Activated CD4-positive, alpha-beta T cell treated with anti-CD3 and anti-CD28 coated beads for 4 hours (primary cell): Measurements from ENCODE around the gene RAP1GAP.
"Not testable (repeated sequence)": the region's sequence is repeated elsewhere in the genome, so short reads cannot be mapped to it uniquely, and the experiment has no call there.

Source experiments
- DNase-seq, 2 donors: peaks; one replicate each; pipeline ENCODE4 v3.0.0-alpha.2; 2020

RAP1GAP gene

DNA sequence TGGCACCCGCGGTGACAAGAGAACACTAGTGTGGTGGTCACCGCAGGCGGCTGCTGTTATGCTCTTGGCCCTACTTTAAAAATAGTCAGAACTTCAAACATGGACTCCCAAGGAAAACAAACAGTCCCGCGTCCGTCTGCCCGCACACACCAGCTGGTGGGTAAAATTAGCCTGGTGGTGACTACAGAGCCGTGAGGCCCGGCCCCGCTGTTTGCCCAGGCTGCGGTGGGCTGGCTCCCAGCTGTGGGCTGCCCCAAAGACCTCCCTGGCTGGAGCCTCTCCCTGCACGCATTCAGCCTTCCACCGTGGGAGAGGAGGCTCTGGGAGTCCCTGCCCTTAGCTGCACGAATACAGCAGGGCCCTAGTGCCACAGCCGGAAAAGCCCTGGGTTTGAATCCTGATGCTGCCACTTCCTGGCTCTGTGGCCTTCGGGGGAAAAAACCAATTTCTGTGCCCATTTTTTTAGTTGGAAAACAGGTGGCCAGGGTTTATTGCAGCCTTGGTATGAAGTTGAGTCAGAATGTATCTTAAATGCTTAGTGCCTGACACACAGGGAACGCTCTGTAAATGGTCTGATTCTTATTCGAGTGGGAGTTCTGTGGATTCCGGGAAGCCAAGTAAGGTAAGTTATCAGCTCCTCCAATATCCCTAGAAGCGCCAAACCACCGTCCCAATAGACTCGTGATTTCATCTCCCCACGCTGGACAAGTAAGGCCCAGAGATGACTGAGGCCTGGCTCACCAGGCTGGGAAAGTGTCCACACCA is 101.7 kb downstream of the RAP1GAP start:
- no peak for DNase-seq

DNA sequence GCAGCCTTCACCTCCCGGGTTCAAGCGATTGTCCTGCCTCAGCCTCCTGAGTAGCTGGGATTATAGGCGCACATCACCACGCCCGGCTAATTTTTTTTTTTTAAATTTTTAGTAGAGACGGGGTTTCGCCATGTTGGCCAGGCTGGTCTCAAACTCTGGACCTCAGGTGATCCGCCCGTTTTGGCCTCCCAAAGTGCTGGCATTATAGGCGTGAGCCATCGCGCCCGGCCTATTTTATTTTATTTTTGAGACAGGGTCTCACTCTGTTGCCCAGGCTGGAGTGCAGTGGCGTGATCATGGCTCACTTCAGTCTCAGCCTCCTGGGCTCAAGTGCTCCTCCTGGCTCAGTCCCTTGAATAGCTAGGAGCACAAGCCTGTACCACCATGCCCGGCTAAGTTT is 102.8 kb downstream of the RAP1GAP start:
- DNase-seq = not testable (repeated sequence)

DNA sequence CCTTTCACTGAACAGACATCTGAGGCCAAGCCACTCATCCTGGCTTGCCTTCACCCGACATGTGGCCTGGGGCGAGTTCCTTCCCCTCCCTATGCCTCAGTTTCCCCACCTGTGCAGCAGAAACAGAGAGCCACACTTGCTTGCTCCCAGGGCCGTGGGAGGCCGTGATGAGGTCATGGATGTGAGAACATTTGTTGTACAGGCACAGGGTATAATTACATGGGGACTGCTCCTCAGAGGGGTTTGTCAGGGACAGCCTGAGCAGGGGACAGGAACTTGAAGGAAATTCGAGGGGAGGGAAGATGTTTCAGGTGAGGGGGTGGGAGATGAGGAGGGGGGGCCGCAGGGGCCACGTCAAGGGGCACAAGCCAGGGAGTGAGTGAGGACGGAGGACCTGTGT is 103.9 kb downstream of the RAP1GAP start:
- no peak for DNase-seq

DNA sequence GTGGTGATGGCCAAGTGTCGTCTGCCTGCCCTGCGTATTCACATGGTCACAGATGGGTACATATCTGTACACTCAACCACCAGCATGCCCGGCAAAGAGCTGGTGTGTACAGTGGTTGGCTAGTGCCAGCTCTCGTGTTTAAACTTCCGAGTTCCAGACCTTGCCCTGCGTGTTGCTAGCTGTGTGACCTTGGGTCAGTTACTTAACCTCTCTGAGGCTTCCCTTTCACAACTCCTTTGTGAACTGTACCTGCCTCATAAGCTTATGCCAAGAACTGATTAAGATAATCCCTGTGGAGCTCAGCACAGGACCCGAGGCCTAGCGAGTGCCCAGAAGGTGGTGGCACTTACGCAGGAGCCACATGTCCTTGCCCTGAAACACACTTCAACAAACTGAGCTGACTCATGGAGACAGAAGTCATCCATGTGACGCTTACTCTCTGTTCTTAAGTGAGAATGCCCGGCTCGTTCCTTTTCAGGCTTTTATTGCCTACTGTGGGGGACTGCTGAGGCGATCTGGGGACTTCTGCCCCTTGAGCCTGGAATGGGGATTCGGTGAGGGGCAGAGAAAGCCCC is 104.5 kb downstream of the RAP1GAP start:
- no peak for DNase-seq

DNA sequence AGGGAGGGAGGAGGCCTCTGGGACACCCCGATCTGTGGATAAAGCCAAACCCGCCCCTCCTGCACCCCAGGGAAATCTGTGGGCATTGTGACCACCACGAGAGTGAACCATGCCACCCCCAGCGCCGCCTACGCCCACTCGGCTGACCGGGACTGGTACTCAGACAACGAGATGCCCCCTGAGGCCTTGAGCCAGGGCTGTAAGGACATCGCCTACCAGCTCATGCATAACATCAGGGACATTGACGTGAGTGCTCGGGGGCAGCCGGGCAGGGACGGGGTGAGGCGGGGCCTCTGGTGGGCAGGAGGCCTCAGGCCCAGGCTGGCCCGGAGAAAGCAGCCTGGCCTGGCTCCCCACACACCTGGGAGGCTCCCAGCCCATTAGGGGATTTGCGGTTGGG is 105.2 kb downstream of the RAP1GAP start:
- no peak for DNase-seq

DNA sequence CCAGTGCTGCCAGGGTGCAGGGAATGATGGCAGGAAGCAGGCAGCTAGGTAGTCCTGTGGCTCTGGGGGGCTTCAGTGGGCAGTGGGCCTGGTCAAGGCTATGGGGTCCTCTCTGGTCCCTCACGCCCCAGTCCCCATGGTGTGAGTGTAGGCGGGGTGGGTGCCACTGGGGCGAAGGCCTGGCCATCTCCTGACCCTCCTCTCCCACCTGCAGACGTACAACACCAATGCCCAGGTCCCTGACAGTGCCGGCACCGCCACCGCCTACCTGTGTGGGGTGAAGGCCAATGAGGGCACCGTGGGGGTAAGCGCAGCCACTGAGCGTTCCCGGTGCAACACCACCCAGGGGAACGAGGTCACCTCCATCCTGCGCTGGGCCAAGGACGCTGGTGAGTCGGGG is 106.3 kb downstream of the RAP1GAP start:
- no peak for DNase-seq

DNA sequence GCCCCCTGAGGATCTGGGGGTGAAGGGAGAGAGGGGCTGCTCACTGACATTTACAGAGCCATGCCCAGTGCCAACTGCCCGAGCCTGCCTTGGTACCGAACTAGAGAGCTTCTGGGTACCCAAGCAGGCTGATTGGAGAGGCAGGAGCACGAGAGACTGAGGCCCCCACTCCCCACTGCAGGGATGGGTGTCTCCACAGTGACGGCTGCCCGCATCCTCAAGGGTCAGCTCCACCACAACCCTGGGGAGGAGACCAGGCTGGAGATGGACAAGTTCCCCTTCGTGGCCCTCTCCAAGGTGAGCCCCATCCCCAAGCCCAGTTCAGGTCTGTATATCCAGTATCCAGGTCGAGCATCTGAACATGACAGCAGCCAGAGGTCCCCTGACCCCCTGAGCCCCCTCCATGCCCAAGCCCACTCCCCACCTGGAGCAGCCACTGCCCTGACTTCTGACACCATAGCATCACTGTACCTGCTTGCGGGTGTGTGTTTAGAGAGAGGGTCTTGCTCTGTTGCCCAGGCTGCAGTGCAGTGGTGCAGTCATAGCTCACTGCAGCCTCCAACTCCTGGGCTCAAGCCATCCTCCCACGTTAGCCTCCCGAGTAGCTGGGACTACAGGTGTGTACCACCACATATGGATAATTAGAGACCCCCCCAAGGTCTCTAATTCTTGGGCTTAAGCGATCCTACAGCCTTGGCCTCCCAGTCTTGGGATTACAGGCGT is 108.1 kb downstream of the RAP1GAP start:
- DNase-seq = no peak

DNA sequence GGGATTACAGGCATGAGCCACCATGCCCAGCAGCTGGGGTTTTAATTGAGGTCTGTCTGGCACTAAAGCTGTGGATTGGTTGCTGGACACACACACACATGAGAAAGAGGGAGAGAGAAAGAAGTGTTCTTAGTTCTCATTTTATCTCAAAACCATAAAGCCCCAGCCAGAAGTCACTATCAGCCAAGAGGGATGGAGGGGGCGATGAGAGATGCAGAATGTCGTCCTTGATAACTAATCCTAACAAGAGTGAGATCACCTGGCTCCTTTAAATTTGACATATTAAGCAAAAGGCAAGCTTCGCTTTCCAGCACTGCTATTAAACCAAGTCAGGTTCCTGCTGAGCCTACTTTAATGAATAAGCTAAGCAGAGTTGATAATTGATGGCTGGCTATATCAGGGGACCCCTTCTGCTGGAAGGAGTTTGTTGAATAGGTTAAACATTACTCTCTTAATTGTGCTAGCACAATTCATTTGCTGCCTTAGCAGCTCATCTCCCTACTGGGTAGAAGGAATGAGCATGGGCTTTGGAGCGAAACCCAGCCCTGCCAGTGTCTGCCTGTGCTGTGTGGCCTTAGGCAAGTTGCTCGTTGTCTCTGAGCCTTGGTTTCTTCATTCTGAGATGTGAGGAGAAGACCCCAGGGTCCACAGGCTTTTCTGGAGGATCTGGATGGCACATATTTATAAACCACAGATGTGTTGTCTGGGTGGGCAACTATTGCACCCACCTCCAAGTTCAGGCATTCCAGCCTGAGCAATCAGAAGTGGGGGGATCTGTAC is 109.2 kb downstream of the RAP1GAP start:
- DNase-seq = no peak

DNA sequence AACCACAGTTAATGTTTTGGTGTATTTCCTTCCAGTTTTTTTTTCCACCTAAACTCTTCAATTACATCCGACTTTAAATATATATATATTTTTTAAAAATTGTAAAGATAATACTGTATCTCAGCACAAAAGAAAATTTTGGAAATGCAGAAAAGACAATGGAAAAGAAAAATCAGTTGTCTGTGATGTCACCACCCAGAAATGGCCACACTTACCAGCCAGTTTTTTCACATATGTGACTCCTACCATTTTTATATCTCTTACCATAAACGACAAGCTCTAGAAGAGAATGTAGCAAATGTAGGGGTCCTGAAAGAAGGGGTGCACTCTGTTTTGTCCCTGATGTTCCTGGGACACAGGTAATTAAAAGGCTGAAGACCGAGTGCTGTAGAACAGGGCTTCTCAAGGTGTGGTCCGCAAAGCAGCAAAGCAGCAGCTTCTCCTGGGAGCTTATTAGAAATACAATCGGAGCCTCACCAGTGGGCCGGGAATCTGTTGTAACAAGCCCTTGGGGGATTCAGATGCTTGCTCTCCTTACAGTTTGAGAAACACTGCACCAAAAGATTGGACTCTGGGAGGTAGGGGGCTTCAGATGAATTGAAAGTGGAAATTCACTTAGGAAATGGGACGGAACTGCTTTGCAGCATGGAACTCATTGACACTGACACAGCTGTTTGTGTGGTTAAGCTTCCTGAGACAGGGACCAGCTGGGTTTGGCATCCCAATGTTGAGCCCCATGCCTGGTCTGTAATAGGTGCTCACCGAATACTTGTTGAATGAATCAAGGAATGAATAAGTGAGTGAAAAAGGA is 115.8 kb downstream of the RAP1GAP start:
- DNase-seq = no peak

DNA sequence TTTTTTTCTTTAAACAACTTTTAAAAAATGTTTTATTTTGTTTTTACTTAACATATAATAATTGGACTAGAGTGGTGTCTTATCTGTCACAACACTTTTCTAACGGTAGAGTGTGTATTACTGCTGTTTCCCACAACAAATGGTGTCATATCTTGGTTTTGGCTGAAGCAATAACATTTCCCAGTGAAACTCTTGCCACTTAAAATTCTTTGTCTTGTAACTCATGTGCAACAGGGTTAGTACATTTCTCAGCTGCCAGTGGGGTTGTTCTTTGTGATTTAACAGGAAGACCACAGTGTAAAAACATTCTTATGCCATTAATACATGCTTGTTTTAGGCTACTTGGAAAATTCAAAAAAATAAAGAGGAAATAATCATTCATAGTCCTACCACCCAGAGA is 116.4 kb downstream of the RAP1GAP start:
- DNase-seq = no peak

DNA sequence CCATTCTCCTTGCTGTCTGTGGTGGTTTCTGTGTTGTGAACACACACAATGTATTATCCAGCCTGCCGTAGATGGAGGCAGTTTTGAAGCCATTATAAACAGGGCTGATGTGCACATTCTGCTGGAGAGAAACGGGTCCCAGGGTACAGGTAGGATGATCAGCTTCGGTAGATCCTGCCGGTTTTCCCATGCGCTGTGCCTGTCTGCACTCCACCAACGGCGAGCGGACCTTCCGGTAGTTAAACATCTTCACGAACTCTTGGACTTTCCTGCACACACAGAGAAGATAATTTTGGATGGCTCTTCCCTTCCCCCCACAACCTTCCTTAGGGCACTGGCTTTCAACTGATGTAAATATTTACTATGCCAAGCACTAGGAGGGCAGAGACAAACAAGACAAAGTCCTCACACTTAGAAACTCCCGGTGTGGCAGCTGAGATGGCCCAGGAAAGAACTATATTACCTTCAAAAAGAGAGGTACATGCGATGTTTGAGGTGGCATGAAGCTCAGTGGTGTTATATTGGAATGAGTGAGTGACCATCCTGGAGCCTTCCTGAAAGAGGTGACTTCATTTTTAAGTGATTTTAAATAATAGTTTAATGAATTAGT is 118.2 kb downstream of the RAP1GAP start:
- DNase-seq = no peak

DNA sequence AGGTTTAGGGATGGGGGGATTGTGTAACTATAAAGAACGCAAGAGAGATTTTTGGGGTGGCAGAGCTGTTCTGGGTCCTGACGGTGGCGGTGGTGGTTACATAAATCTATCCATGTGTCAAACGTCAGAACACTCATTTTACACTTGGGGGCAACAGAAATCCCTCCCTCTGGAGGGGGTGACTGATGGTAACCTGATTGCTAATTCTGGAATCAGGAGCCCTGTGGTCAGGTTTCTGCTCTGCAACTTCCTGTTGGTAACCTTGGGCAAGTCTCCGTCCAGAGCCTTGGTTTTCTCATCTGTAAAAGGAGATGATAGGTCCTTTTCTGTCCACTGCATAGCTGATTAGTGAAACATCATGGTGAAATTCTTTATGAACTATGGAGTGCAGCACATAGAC is 119.1 kb downstream of the RAP1GAP start:
- no peak for DNase-seq

DNA sequence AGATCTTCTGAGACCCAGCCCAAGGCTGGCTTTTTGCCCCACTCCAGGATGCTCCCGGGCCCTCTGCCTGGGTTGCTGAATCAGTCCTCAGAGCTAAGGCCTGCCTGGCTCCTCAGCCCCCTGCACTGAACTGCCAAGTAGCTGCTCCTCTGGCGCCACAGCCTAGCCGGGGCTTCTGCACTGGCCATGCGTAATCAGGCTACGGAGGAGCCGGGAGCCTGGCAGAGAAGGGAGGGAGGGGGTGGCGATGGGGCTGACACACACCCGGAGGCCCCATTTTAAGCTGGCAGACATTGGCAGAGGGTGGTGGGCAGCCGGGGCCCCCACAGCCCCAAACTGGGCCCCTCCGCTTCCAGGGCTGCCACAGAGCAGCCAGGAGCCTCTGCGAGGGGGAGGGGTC is 121.3 kb downstream of the RAP1GAP start:
- no peak for DNase-seq
